ENCODE measurements around the gene GPHN.

Gene GPHN

GRCh38 chr14:66482873-66483272 is 25.1 kb upstream of the GPHN start:
- no peaks in the 10 kb centered on the region for H3K9me3 ChIP-seq (ENCODE audit: low read length)
- no peaks in the 10 kb centered on the region for H3K36me3 ChIP-seq (ENCODE audit: insufficient read depth, low read length)
- H2AFZ ChIP-seq (ENCODE audit: low read length) = no peak overlapping the region
- H3K9ac ChIP-seq (ENCODE audit: low read length) = no peak overlapping the region
- H3K9me2 ChIP-seq (ENCODE audit: low read depth, low read length) = no peaks in the 10 kb centered on the region
- no peaks in the 10 kb centered on the region for H3K4me1 ChIP-seq (ENCODE audit: insufficient read depth, low read length, severe bottlenecking)
- no peak for TF ChIP-seq CTCF (IDR thresholded peaks at IDR 0.05; ENCODE audit: low read length)
- TF ChIP-seq EZH2 (IDR thresholded peaks at IDR 0.05; ENCODE audit: borderline replicate concordance, low read length) = no peak
- H3F3A ChIP-seq (ENCODE audit: insufficient read depth, low read length) = no peaks in the 10 kb centered on the region
- no peak overlapping the region for H3K4me3 ChIP-seq (ENCODE audit: low read depth, low read length, poor library complexity, severe bottlenecking)
- no peaks in the 10 kb centered on the region for H4K20me1 ChIP-seq (ENCODE audit: insufficient read depth, low read length)
- H3K79me2 ChIP-seq (ENCODE audit: insufficient read depth, low read length) = no peaks in the 10 kb centered on the region
- H3K4me2 ChIP-seq (ENCODE audit: low read length) = no peak overlapping the region
- H3K27me3 ChIP-seq (ENCODE audit: insufficient read depth, low read length) = no peaks in the 10 kb centered on the region
- no peak overlapping the region for H3K27ac ChIP-seq (ENCODE audit: low read depth, low read length, poor library complexity, severe bottlenecking)

- no peaks in the 10 kb centered on the region for H3K4me1 ChIP-seq (ENCODE audit: insufficient read depth, low read length, severe bottlenecking)
- H3K27me3 ChIP-seq (ENCODE audit: insufficient read depth, low read length) = no peaks in the 10 kb centered on the region
- no peaks in the 10 kb centered on the region for H3K9me2 ChIP-seq (ENCODE audit: low read depth, low read length)
- H4K20me1 ChIP-seq (ENCODE audit: insufficient read depth, low read length) = no peaks in the 10 kb centered on the region
- H3K4me2 ChIP-seq (ENCODE audit: low read length) = no peak overlapping the region
- no peak overlapping the region for H3K9ac ChIP-seq (ENCODE audit: low read length)
- H3K4me3 ChIP-seq (ENCODE audit: low read depth, low read length, poor library complexity, severe bottlenecking) = no peak overlapping the region
- H3K79me2 ChIP-seq (ENCODE audit: insufficient read depth, low read length) = no peaks in the 10 kb centered on the region
- no peak overlapping the region for H3K27ac ChIP-seq (ENCODE audit: low read depth, low read length, poor library complexity, severe bottlenecking)
- H2AFZ ChIP-seq (ENCODE audit: low read length) = no peak overlapping the region
- no peaks in the 10 kb centered on the region for H3F3A ChIP-seq (ENCODE audit: insufficient read depth, low read length)
- TF ChIP-seq EZH2 (IDR thresholded peaks at IDR 0.05; ENCODE audit: borderline replicate concordance, low read length) = no peak
- TF ChIP-seq CTCF (IDR thresholded peaks at IDR 0.05; ENCODE audit: low read length) = no peak
- no peaks in the 10 kb centered on the region for H3K36me3 ChIP-seq (ENCODE audit: insufficient read depth, low read length)
- no peaks in the 10 kb centered on the region for H3K9me3 ChIP-seq (ENCODE audit: low read length)
These were observed 24.6 kb upstream of the GPHN start for GRCh38 chr14:66483322-66483721.

GRCh38 chr14:66485029-66485428 is 22.9 kb upstream of the GPHN start:
- Histone ChIP-seq H3K36me3 (ENCODE audit: insufficient read depth, low read length) (no peaks in the 10 kb centered on the region), H3K27me3 (ENCODE audit: insufficient read depth, low read length) (no peaks in the 10 kb centered on the region), H3F3A (ENCODE audit: insufficient read depth, low read length) (no peaks in the 10 kb centered on the region), H3K27ac (ENCODE audit: low read depth, low read length, poor library complexity, severe bottlenecking) (no peak overlapping the region), H2AFZ (ENCODE audit: low read length) (no peak overlapping the region), H3K9me3 (ENCODE audit: low read length) (no peaks in the 10 kb centered on the region), H3K4me3 (ENCODE audit: low read depth, low read length, poor library complexity, severe bottlenecking) (no peak overlapping the region), H3K4me2 (ENCODE audit: low read length) (no peak overlapping the region), H3K79me2 (ENCODE audit: insufficient read depth, low read length) (no peaks in the 10 kb centered on the region), H3K9ac (ENCODE audit: low read length) (no peak overlapping the region), H4K20me1 (ENCODE audit: insufficient read depth, low read length) (no peaks in the 10 kb centered on the region), H3K9me2 (ENCODE audit: low read depth, low read length) (no peaks in the 10 kb centered on the region), H3K4me1 (ENCODE audit: insufficient read depth, low read length, severe bottlenecking) (no peaks in the 10 kb centered on the region)
- TF ChIP-seq CTCF (IDR thresholded peaks at IDR 0.05; ENCODE audit: low read length) = no peak
- no peak for TF ChIP-seq EZH2 (IDR thresholded peaks at IDR 0.05; ENCODE audit: borderline replicate concordance, low read length)
